Cardiac septum (tissue), 1 donor: ENCODE results near the gene TTI1. TPM values are rescaled to one million over a fixed set of nuclear protein-coding genes. Genes with fewer than 3 reads are reported as not detected.
"Not testable (repeated sequence)": the region's sequence is repeated elsewhere in the genome, so short reads cannot be mapped to it uniquely, and the experiment has no call there.

ENCODE experiments used
- DNase-seq: peaks from one replicate; pipeline ENCODE4 v3.0.0-alpha.2; 2020; ENCODE audit warnings: low spot score
- intact Hi-C: fragments of 100-400 bp; cut with DNase I; formaldehyde crosslinking; loops from one replicate; pipeline ENCODE4 v1.14.0; 2022
- total RNA-seq: library from RNA; stranded (reverse); fragmentation: NEBNext Ultra II Directional; extraction: Animal tissue kit (Norgen Biotek cat#: 25700); gene quantifications from one replicate; pipeline ENCODE4 v1.2.1, GENCODE V29; 2021
- donor health status: DM: no; HTN: no; CAD: no.

TTI1 gene
- total RNA-seq, 1 donor from 2014 or later, result 11.4 TPM

DNA sequence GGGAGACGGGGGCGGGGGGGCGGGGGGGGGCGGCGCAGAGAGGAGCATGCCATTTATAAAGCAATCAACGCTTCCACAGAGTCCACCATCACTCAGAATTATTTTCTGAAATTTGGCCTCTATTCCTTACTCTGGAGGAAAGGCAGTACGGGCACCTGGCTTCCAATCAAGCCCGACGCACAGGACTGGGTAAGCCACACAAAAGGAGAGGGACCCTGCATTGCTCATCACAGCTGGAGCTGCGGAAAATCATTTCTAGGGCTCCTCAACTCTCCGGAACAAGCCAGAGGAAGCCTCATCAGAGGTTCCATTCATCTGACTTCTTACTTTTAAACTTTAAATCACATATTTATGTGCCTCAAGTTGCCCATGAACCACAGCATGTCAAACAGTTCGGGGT is 55.9 kb downstream of the TTI1 start:
- intact Hi-C loops, result no loop called here
- DNase-seq, result no peak

GRCh38 chr20:37976887-37977286 is 56.4 kb downstream of the TTI1 start:
- intact Hi-C loops, result no loop called here
- no peak for DNase-seq

GRCh38 chr20:37973059-37973910 is 60.0 kb downstream of the TTI1 start:
- intact Hi-C loops, result no loop called here
- DNase-seq, result no peak

DNA sequence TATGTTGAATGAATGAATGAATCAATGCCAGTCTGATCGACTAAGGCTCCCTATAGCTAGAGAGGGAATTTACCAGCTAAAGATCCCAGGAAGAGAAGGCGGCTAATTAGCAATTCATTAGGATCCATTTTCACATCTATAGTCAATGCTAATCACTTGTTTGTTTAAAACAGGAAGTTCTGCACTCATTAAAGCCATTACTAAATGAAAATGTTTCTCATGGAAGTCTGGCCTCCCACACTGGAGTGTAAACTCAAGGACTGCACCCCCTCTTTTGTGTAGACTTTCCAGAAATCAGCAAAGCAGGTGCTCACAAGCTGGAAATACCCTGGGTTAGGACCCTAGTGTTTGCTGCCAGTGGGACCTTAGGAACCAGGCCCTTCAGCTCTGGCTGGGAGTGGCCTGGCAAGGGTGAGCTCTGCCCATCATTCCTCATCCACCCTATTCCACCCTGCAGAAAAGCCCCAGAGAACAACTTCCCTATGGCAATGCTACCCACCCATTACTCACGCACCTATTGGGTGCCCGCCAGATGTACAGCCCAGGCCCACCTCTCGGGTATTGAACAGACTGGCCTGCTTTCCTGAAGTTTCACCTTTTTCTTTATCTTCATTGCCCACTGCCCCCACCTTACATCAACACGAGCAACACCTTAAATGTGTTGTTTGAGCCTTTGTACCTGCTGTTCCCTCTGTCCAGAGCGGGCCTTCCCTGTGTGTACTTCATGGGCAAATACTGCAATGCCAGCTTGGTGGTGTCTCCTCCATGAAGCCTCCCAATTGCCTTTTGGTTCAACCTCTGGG is 60.8 kb downstream of the TTI1 start:
- intact Hi-C loops, result no loop called here
- DNase-seq, result no peak

GRCh38 chr20:37971561-37972127 is 61.6 kb downstream of the TTI1 start:
- DNase-seq, result no peak
- intact Hi-C loops, result no loop called here

DNA sequence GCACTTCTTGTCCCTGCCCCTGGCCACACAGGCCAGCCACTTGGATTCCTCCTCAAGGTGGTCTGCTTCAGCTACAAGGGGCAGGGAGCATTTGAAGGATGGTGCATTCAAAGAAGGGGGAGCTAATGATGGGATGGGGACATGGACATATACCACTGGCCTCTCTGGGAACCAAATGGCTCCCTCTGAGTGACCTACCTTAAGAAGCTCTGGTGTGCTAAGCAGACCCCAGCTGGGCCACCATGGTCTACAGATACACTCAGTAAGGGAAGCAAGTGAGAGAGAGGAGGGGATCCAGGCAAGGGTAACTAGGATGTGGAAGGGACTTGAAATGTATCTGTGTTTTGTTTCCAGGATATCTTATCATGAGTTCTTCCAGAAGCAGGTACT is 62.4 kb downstream of the TTI1 start:
- intact Hi-C loops, result no loop called here
- DNase-seq, result no peak

- no peak for DNase-seq
- intact Hi-C loops, result no loop called here
Observed at GRCh38 chr20:37969949-37970855, 63.1 kb downstream of the TTI1 start.

- intact Hi-C loops, result no loop called here
- DNase-seq, result no peak
Observed at GRCh38 chr20:37968841-37969401, 64.3 kb downstream of the TTI1 start.

DNA sequence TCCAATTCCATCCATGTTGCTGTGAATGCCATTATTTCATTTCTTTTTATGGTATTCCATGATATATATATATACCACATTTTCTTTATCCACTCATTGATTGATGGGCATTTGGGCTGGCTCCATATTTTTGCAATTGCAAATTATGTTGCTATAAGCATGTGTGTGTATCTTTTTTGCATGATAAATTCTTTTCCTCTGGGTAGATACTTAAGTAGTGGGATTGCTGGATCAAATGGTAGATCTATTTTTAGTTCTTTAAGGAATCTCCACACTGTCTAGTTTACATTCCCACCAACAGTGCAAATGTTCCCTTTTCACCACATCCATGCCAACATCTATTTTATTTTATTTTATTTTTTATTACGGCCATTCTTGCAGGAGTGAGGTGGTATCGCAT is 69.8 kb downstream of the TTI1 start:
- DNase-seq, intact Hi-C loops: not testable (repeated sequence)

- DNase-seq, result no peak
- intact Hi-C loops, result no loop called here
Observed at GRCh38 chr20:37961066-37961465, 72.2 kb downstream of the TTI1 start.

DNA sequence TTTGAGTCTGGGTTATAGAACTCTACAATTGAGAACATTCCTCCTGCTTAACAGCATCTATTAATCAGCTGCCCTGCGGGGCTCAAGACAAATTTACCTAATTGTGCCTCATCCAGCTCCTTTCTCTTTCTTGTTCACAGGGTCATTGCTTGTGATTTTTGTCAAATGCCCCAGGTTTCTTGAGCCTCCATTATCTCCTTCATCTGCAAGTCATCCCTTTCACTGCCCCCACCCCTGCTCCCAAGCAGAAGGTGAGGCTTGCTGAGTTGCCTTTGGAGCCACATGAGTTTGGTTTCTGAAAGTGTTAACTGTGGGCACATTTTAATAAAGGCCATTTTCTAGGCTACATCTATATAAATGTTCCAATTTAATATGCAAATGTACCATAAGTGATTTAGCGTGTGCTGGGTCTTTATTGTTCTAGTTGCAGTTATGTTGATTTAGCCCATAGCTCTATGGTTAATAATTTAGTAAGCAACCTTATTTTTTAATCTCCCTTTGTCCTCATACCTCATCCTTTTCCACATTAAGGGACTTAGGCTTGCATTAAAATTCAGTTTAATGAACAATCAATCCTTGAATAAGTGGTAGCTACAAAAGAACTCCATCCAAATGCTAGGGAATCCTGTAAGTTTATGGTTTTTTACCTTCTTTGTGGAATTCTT is 74.3 kb downstream of the TTI1 start:
- intact Hi-C loops, result no loop called here
- DNase-seq, result no peak

DNA sequence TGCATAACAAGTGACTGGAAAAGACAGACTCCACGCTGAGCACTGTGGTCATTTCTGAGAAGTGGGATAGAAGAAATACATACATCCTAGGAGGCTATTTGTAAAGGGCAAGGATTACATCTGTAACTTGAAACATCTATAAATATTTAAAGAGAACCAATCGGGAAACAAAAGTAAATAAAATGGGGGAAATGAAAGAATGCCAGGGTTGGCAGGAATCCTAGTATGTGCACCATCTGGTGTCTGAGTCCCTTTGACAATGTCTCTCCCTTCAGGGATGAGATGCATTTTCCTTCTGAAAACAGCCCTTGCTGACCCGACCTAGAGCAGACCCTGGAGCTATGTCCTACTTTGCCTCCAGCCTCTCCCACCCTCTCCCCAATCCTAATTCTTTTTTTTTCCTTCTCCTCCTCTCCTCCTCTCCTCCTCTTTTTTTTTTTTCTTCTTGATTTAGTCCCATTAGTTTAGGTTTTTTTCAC is 77.1 kb downstream of the TTI1 start:
- no peak for DNase-seq
- intact Hi-C loops, result no loop called here

DNA sequence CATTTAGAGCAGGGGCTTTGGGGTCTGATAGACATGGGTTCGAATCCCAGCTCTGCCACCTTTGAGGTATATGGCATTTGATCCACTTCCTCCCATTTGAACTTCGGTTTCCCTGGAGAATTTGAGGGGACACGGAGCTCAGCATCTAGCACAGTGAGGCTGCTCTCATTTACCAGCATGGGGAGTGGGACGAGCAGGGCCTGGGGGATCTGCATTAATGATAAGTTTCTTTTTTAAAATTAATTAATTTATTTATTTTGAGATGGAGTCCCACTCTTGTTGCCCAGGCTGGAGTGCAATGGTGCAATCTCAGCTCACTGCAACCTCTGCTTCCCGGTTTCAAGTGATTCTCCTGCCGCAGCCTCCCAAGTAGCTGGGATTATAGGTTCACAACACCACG is 77.7 kb downstream of the TTI1 start:
- intact Hi-C loops, result no loop called here
- no peak for DNase-seq

GRCh38 chr20:37954626-37955025 is 78.6 kb downstream of the TTI1 start:
- intact Hi-C loops, result no loop called here
- no peak for DNase-seq

DNA sequence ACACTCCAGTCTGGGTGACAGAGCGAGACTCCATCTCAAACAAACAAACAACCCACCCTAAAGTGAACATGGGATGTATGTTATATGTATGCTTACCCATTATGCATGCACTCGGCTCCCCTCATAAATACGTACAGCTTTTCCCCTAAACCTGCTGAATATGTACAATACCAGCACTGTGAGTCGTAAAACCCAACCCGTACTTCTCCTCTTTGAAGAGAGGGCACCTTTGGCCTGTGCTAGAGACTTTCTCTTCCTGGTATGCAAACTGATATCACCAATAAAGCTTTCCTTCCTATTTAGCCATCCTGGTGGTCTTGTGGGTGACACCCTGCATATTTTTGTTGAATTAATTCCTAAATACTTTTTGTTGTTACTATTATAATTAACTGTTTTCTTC is 79.1 kb downstream of the TTI1 start:
- DNase-seq, result no peak
- intact Hi-C loops, result no loop called here

- intact Hi-C loops, result no loop called here
- no peak for DNase-seq
Observed at GRCh38 chr20:37948956-37949355, 84.3 kb downstream of the TTI1 start.

DNA sequence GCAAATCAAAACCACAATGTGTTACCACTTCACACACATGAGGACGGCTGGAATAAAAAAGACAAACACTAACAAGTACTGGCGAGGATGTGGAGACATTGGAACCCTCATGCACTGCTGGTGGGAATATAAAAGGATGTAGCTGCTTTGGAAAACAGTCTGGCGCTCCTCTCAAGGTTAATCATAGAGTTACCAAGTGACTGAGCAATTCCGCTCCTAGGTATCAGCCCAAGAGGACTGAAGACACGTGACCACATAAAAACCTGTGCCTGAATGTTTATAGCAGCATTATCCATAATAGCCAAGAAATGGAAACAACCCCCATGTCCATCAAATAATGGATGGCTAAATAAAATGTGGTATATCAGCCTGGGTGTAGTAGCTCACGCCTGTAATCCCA is 85.3 kb downstream of the TTI1 start:
- intact Hi-C loops, result no loop called here
- DNase-seq, result no peak

DNA sequence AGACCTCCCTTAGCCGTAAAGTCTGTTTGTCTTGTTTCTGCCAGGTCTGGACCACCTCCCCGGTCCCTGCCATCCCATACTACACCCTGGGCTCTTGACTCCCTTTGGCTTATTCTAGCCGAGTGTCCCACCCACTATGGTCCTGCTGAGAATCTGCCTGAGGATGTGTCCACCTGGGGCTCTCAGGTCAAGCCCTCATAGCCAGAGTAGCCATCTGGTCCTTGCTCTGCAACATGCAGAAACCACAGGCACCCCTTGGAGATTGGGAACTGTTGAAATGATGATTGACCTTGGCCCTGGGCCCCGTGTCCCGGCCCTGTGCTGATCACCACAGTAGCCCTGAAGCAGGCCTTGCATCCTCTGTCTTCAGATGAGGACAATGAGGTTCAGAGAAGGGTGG is 86.3 kb downstream of the TTI1 start:
- no peak for DNase-seq
- intact Hi-C loops, result no loop called here

DNA sequence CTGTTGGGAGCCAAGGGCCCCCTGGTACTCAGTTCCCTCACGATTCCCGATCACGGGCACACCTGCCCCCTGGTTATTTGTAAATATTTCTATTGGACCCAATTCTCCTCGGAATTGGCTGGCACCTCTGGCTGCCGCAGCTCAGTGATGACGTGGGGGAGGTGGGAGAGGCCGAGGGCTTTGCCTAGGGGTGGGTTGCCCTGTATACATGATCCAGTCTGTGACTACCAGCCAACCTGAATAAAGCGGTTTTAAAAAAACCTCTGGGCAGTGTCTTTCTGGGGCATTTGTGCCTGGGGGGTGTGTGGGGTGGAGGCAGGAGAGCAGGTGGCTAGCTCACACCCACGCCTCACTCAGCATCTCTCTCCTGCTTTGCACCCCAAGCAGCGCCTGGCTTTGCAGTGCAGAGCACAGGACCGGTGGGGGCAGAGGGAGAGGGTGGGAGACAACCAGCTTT is 88.1 kb downstream of the TTI1 start:
- DNase-seq, result peak; percentile 74
- intact Hi-C loops, result no loop called here
